IPS-15b (cell line): Measurements from ENCODE around the gene ACSM2A.
"Not testable (repeated sequence)": the region's sequence is repeated elsewhere in the genome, so short reads cannot be mapped to it uniquely, and the experiment has no call there.

Source experiments
- H3K27me3 ChIP-seq: one replicate; pipeline ENCODE4 v1.6.1; 2013; ENCODE audit warnings: low read length; ENCODE audit not compliant: control insufficient read depth, insufficient read depth
- H3K36me3 ChIP-seq: one replicate; pipeline ENCODE4 v1.6.1; 2013; ENCODE audit warnings: low read length; ENCODE audit not compliant: control insufficient read depth, insufficient read depth
- H3K4me1 ChIP-seq: one replicate; pipeline ENCODE4 v1.6.1; 2013; ENCODE audit warnings: mild to moderate bottlenecking, low read length; ENCODE audit not compliant: control insufficient read depth, insufficient read depth
- H3K4me3 ChIP-seq: one replicate; pipeline ENCODE4 v1.5.1; 2013; ENCODE audit warnings: low read depth, low read length
- H3K9ac ChIP-seq: one replicate; pipeline ENCODE4 v1.6.1; 2013; ENCODE audit warnings: low read depth, mild to moderate bottlenecking, low read length
- H3K9me3 ChIP-seq: one replicate; pipeline ENCODE4 v1.6.1; 2013; ENCODE audit warnings: mild to moderate bottlenecking, low read length; ENCODE audit not compliant: control insufficient read depth, insufficient read depth

ACSM2A gene

DNA sequence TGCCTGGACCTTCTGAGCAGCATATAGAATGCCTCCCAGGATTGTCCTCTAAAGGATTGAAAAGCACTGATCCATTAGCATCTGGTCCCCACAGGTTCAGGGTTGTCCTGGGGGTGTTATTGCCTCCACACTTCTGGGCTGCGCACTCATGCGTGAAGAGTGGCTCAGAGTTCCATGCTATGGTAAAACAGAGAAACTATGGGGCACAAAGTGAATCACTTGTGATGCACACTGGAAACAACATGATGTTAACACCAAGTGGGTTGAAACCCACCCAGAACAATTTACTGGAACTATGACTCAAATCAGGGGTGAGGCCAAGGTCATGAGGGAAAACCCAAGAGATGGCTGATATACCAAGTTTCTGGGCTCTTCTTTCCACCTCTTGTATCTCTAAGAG, 18.6 kb downstream of the ACSM2A start:
- not testable (repeated sequence) for H3K9ac ChIP-seq, H3K4me3 ChIP-seq, H3K4me1 ChIP-seq, H3K9me3 ChIP-seq, H3K36me3 ChIP-seq, H3K27me3 ChIP-seq

DNA sequence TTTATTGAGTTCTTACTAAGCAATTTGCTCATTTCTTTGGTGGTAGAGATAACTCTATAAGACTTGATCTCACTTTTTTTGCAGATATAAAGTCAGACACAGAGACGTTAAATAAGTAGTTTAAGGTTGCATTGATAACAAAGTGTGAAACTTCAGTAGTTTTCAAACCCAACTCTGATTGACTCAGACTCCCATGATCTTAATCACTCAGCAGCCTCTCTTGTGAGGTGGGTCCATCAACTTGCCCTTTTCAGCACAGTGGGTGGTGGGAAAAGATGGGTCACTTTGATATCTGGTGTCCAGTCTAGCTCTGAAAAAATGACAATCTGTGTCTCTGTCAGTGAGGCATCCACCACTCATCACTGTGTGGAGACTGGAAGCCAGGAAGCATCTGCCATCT, 19.4 kb downstream of the ACSM2A start:
- H3K36me3 ChIP-seq, H3K9ac ChIP-seq, H3K4me1 ChIP-seq, H3K9me3 ChIP-seq, H3K27me3 ChIP-seq, H3K4me3 ChIP-seq: not testable (repeated sequence)

DNA sequence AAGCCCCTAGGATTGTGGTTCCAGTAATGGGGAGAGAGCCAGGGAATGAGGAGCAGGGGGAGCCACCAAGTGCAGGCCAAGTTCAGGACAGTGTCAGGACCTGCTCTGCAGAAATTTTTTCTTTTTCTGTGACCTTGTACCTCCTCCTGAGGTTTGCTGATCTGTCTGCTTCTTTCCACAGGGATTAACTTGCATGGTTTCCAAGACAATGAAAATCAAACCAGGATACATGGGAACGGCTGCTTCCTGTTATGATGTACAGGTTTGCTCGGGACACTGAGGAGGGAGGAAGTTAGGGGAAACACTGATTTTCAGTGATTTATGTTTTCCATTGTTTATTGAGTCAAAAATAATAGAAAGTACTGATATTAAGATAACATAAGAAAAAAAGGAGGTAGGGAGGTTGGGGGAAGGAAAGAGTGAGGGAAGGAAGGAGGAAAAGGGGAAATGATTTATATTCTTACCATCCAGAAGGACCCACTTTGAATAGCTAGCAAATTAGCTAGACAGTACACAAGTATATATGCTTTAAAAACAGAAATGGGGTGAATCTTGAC, 25.9 kb downstream of the ACSM2A start:
- H3K4me1 ChIP-seq, H3K27me3 ChIP-seq, H3K9ac ChIP-seq: not testable (repeated sequence)

DNA sequence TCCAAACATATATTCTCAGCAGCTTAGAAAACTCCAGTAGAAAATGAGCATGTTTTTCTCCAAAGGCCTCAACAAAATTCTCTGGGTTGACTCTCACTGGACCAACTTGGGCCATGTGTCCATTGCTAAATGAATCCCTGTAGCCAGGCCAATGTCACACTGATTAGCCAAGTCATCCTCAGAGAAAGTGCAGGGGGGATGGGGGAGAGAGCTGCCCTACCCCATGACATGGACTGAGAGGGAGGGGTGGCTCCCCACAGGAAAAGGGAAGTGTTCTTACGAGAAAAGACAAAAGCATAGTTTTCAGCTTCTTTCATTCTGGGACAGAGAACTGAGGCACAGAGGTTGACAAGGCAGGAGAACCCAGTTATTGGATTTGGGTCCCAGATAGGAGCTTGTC, 32.7 kb downstream of the ACSM2A start:
- H3K27me3 ChIP-seq, H3K4me3 ChIP-seq, H3K36me3 ChIP-seq, H3K9ac ChIP-seq, H3K4me1 ChIP-seq, H3K9me3 ChIP-seq: not testable (repeated sequence)

More for the DNA sequence above, 25.9 kb downstream of the ACSM2A start:
- H3K36me3 ChIP-seq, H3K9me3 ChIP-seq, H3K4me3 ChIP-seq: not testable (repeated sequence)

DNA sequence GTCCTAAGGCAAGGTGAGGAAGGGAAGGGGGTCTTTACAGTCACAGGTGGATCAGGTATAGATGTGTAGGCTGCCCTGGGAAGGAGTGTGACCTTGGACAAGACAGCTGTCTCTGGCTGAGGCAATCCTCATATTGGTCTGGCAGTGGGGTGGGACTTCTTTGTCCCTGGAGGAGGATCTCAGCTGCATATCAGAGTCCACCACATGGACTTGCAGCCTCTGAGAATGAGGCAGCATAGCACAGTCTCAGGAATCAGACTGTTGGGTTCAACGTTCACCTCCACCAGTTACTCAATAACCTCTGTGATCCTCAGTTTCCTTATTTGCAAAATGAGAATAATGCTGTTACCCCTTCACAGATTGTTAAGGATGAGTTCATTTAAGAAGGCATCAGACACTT, 33.4 kb downstream of the ACSM2A start:
- no peak overlapping the region for H3K9ac ChIP-seq
- no peaks in the 10 kb centered on the region for H3K36me3 ChIP-seq
- H3K9me3 ChIP-seq = no peaks in the 10 kb centered on the region
- no peaks in the 10 kb centered on the region for H3K4me1 ChIP-seq
- no peaks in the 10 kb centered on the region for H3K27me3 ChIP-seq
- no peak overlapping the region for H3K4me3 ChIP-seq

DNA sequence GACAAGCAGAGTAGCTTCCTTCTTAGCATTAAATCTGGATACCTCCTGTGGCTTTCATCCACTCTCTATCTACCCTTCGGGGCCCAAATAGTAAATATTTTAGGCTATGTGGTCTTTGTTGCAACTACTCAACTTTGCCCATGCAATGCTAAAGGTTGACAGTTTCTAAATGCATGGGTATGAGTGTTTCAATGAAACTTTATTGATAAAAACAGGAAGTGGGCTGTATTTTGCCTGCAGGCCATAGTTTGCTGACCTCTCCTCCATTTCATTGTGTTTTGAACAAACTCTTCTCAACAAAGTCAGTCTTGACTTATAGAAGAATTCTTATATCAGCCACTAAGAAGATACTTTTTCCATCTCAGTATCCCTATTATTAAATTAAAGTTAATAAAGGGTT, 34.1 kb downstream of the ACSM2A start:
- H3K27me3 ChIP-seq = no peaks in the 10 kb centered on the region
- no peak overlapping the region for H3K9ac ChIP-seq
- no peaks in the 10 kb centered on the region for H3K4me1 ChIP-seq
- H3K9me3 ChIP-seq = no peaks in the 10 kb centered on the region
- H3K36me3 ChIP-seq = no peaks in the 10 kb centered on the region
- H3K4me3 ChIP-seq = no peak overlapping the region

DNA sequence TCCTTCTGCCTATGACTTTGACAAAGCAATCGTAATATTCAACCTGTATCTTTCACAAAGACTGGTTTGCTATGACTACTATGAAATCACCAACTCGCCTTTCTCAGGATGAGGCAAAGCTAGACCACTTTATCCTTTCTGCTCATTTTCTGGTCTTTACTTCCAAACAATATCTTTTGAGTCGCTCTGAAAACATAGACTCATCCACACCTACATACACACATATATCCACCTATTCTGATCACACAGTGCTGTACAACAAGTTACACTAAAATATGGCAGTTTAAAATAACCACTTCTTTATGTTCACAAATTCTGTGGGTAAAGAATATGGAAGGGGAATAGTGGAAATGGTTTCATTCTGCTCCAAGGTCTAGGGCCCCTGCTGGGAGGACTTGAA, 39.7 kb downstream of the ACSM2A start:
- H3K4me1 ChIP-seq, H3K27me3 ChIP-seq, H3K4me3 ChIP-seq, H3K36me3 ChIP-seq, H3K9me3 ChIP-seq, H3K9ac ChIP-seq: not testable (repeated sequence)

DNA sequence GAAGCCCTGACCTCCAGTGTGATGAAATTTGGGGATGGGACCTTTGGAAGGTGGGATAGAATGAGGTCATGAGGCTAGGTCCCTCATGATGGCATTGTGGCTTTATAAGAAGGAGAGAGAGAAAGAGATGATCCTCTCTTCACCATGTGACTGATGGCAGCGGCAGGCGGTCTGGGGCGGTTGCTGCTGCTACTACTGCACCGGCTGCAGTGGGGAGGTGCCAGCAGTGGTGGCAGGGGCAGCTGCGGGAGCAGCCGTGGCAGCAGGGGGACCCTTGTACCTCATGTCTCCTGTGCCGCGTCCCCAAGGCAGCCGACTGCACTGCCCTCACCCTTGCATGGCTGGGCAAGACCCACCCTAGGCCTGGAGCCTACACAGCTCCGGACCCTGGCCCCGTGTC, 40.1 kb downstream of the ACSM2A start:
- not testable (repeated sequence) for H3K4me3 ChIP-seq, H3K4me1 ChIP-seq, H3K36me3 ChIP-seq, H3K27me3 ChIP-seq, H3K9ac ChIP-seq, H3K9me3 ChIP-seq

DNA sequence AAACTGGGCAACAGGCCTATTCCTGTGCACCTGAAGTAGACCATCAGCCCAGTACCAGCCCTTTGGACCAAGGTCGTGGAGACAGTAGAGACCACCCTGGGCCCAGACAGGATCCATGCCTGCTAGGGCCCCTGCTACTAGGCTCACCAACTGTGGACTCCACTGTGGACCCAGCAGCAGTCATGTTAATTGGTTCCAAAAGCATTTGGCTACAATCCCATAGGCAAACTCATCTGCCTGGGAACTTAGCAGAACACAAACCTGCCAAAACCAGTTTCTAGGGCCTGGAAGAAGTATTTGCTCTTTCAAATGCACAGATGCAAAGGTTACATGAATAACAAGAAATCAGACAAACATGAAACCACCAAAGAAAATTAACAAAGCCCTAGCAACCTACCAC, 53.1 kb downstream of the ACSM2A start:
- H3K9ac ChIP-seq = no peak overlapping the region
- no peak overlapping the region for H3K4me3 ChIP-seq
- H3K27me3 ChIP-seq = no peaks in the 10 kb centered on the region
- H3K4me1 ChIP-seq = no peaks in the 10 kb centered on the region
- H3K36me3 ChIP-seq = no peaks in the 10 kb centered on the region
- H3K9me3 ChIP-seq = peaks cover 6% of the 10 kb centered on the region

DNA sequence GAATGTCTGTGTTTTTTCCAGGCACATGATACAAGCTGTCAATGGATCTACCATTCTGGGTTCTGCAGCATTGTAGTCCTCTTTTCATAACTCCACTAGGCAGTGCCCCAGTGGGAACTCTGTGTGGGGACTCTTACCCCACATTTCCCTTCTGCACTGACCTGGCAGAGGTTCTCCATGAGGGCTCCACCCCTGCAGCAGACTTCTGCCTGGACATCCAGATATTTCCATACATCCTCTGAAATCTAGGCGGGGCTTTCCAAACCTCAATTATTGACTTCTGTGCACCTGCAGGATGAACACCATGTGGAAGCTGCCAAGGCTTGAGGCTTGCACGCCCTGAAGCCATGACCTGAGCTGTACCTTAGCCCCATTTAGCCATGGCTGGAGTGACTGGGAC, 56.0 kb downstream of the ACSM2A start:
- Histone ChIP-seq H3K4me3 (no peak overlapping the region), H3K27me3 (no peaks in the 10 kb centered on the region), H3K4me1 (no peaks in the 10 kb centered on the region), H3K36me3 (no peaks in the 10 kb centered on the region), H3K9me3 (peaks cover 6% of the 10 kb centered on the region), H3K9ac (no peak overlapping the region)

DNA sequence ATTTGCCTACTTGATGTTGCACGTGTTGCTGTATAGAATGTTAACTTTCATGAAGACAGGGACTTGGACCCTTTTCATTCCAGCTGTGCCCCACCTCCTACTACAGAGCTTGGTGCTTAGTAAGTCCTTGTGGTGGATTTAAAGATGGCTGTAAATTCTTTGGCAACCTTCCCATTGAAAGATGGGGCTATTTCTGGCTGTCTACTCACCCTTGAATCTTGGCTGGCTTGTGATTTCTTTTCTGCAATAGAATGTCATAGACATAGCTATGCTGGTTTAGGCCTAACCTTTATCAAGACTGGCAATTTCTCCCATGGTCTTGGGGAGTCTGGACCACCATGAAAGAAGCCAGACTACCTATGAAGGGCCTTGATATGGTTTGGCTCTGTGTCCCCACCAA, 59.0 kb downstream of the ACSM2A start:
- Histone ChIP-seq H3K27me3 (no peaks in the 10 kb centered on the region), H3K4me1 (no peaks in the 10 kb centered on the region), H3K9ac (no peak overlapping the region), H3K36me3 (no peaks in the 10 kb centered on the region), H3K4me3 (no peak overlapping the region), H3K9me3 (peaks cover 6% of the 10 kb centered on the region)

DNA sequence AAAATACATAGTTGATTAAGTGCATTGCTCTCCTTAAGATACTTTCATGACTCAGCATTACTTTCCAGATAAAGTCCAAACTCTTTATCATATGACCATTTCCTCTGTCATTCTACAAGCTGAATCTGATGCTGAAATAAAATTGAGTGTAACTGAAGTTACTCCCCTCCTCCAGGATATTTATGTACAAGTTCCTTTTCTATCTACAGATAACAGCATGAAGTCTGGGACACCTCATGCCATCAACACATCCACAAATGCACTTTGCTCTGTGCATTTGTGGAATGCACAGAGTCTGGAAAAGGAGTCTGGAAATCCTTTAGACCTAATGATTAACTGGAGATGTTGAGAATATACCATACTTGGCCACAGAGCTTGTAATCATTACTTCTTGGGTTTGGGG, 64.4 kb downstream of the ACSM2A start:
- Histone ChIP-seq H3K36me3 (no peaks in the 10 kb centered on the region), H3K9me3 (peaks cover 3% of the 10 kb centered on the region), H3K9ac (no peak overlapping the region), H3K4me3 (no peak overlapping the region), H3K4me1 (no peaks in the 10 kb centered on the region), H3K27me3 (no peaks in the 10 kb centered on the region)

DNA sequence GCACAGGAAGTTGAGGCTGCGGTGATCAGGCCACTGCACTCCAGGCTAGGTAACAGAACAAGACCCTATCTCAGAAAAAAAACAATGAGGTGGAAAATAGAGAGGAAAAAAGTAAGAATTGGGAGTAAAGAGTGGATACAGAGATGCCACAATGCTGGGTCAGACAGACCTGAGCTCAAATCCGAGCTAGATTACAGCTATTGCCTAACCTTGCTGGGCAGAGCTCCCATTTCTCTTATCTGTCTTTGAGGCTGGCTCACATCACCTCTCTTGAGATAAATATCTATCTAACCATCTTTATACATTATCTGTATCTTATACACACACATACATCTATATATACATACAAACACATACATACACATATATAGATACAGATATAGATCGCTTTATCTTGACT, 65.8 kb downstream of the ACSM2A start:
- no peaks in the 10 kb centered on the region for H3K4me1 ChIP-seq
- H3K4me3 ChIP-seq = no peak overlapping the region
- no peaks in the 10 kb centered on the region for H3K36me3 ChIP-seq
- no peak overlapping the region for H3K9ac ChIP-seq
- H3K27me3 ChIP-seq = no peaks in the 10 kb centered on the region
- peaks cover 3% of the 10 kb centered on the region for H3K9me3 ChIP-seq
